Fibroblast of villous mesenchyme (primary cell): ENCODE measurements around the gene SUN3. TPM values are rescaled to one million over a fixed set of nuclear protein-coding genes. Genes with fewer than 3 reads are reported as not detected.

Experiments used
- DNase-seq: peaks from one replicate; pipeline ENCODE4 v3.0.0-alpha.2; 2010; ENCODE audit warnings: low read depth
- H3K4me3 ChIP-seq: 2 replicates; pipeline ENCODE4 v1.5.1; 2011; ENCODE audit warnings: low read depth, mild to moderate bottlenecking, low read length
- CTCF ChIP-seq: IDR thresholded peaks from 2 replicates; pipeline ENCODE4 v1.5.1; 2012; ENCODE audit warnings: low read depth, mild to moderate bottlenecking, low read length; ENCODE audit not compliant: insufficient read depth
- total RNA-seq: library from RNA; depleted of rRNA; stranded (reverse); fragments of >200 nt; gene quantifications from 2 replicates; pipeline ENCODE4 v1.2.3, GENCODE V29; 2012

The SUN3 gene
- total RNA-seq, 1 donor, result not detected

- H3K4me3 ChIP-seq, result no peak overlapping the region
- no peak for TF ChIP-seq CTCF
- no peak for DNase-seq
Observed at GRCh38 chr7:48058990-48059389, 30.1 kb upstream of the SUN3 start.

DNA sequence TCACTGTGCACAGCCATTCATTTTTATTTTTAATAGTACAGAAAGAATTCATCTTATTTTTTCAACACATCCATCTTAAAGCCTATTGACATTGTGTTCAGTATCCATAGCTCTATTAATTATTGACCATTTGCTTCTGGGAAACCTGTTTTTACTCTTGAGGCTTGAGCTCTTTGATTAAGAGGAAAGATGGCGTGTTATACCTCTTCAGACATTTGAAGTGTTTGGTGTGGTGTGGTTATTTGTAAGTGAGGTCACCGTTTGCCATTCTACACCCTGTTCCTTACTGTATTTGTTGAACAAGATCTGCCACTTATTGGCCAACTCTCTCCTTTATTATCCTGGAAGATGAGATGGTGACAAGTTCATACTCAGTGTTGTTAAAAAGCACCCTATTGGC is 24.8 kb upstream of the SUN3 start:
- H3K4me3 ChIP-seq, result no peak overlapping the region
- DNase-seq, result no peak
- TF ChIP-seq CTCF, result no peak

DNA sequence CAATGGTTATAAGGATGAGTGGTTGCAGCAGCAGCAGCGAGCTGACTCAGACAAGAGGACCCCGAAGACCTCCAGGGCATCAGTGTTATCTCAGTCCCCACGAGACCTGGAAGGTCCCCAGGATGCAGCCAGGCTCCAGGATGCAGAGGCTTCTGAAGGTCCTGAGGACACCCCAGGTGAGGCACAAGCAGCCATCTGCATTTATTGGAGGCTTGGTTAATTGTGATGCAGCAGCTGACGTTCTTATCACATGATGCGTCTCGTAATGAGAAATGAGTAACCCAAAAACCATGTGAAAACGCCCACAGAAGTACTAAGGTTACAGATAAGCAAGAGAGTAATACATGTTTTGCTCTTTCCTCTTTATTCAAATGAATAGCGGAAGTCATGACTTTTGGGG is 23.8 kb upstream of the SUN3 start:
- DNase-seq, result peak; percentile 88
- TF ChIP-seq CTCF, result no peak
- no peak overlapping the region for H3K4me3 ChIP-seq

- no peak for TF ChIP-seq CTCF
- no peak for DNase-seq
- H3K4me3 ChIP-seq, result no peak overlapping the region
Observed at GRCh38 chr7:48049850-48050249, 20.9 kb upstream of the SUN3 start.

DNA sequence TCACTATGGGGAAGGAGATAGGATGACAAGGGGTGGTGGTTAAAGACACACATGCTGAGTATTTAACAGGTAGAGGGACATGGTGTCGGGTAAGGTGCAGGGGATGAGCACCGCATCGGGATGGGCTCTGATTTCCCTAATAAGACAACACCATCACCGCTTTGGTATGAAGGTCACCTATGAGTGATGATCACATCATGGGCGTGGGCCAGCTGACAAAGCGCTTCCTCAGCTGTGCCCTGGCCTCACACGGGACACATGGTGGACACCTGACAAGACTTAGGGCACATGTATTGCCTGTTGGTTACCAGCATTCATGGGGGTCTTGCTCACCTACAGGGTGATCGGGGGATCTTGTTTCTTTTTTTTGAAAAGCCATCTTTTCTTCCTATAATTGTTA is 19.2 kb upstream of the SUN3 start:
- TF ChIP-seq CTCF, result no peak
- no peak for DNase-seq
- H3K4me3 ChIP-seq, result no peak overlapping the region

GRCh38 chr7:48046458-48046857 is 17.6 kb upstream of the SUN3 start:
- no peak for DNase-seq
- no peak overlapping the region for H3K4me3 ChIP-seq
- no peak for TF ChIP-seq CTCF

DNA sequence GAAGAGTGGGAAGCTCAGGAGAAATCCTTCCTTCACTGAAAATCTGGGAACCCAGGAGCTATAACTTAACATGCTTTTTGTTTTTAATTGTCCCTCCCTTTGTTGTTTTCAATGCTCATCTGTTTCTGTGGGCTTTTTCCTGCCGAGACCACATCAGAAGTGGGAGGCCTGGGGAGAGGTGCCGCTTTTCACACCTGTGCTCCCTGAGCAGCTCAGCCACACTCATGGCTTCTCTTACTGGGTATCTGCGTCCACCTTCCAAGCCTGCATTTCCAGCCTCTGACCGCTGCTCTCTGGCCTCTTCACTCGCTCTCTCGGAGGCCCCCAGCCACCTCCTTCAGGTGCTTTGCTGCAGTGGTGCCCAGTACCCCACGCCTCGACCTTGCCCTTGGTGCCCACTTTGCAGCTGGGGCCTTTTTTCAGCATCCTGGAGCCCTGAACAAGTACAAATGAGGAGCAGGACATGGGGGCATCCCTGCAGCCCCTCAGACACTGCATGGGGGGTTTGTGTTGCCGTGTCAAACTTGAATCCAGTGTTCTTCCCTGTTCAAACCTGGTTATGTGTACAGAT is 16.4 kb upstream of the SUN3 start:
- TF ChIP-seq CTCF, result no peak

More for the DNA sequence above, 16.4 kb upstream of the SUN3 start:
- H3K4me3 ChIP-seq, result no peak overlapping the region
- no peak for DNase-seq
